Measurements from ENCODE around the gene IFT52.

The IFT52 gene

GRCh38 chr20:43681468-43681942 lies 90.8 kb downstream of the IFT52 start:
- Histone ChIP-seq H3K4me2 (ENCODE audit: low read length) (peak overlapping the region; percentile 83), H3K36me3 (ENCODE audit: control insufficient read depth, low read length) (peaks cover 81% of the 10 kb centered on the region), H3K9me2 (replicated peaks; ENCODE audit: control insufficient read depth, low read length) (no peaks in the 10 kb centered on the region), H3F3A (ENCODE audit: control insufficient read depth, insufficient read depth) (peaks cover 38% of the 10 kb centered on the region), H3K9me3 (ENCODE audit: control insufficient read depth, insufficient read depth, low read length) (no peaks in the 10 kb centered on the region), H4K20me1 (ENCODE audit: control insufficient read depth, insufficient read depth, low read depth, low read length) (peaks cover 17% of the 10 kb centered on the region), H3K79me2 (ENCODE audit: control insufficient read depth, low read length) (peaks cover 76% of the 10 kb centered on the region), H3K4me1 (ENCODE audit: control insufficient read depth, low read length) (peaks cover 62% of the 10 kb centered on the region), H3K27ac (ENCODE audit: low read depth, low read length) (peak overlapping the region; percentile 95), H3K27me3 (ENCODE audit: control insufficient read depth, low read length) (no peaks in the 10 kb centered on the region), H3K4me3 (ENCODE audit: low read length) (peak overlapping the region; percentile 67)
- TF ChIP-seq CTCF (IDR thresholded peaks at IDR 0.05; ENCODE audit: low read depth, low read length, poor library complexity, severe bottlenecking), result peak; percentile 51
- TF ChIP-seq EZH2phosphoT487 (IDR thresholded peaks at IDR 0.05; ENCODE audit: borderline replicate concordance, low read length), result no peak

GRCh38 chr20:43681991-43682410 lies 91.3 kb downstream of the IFT52 start:
- peak overlapping the region; percentile 95 for H3K27ac ChIP-seq (ENCODE audit: low read depth, low read length)
- peaks cover 14% of the 10 kb centered on the region for H4K20me1 ChIP-seq (ENCODE audit: control insufficient read depth, insufficient read depth, low read depth, low read length)
- TF ChIP-seq CTCF (IDR thresholded peaks at IDR 0.05; ENCODE audit: low read depth, low read length, poor library complexity, severe bottlenecking), result no peak
- TF ChIP-seq EZH2phosphoT487 (IDR thresholded peaks at IDR 0.05; ENCODE audit: borderline replicate concordance, low read length), result no peak
- no peaks in the 10 kb centered on the region for H3K9me3 ChIP-seq (ENCODE audit: control insufficient read depth, insufficient read depth, low read length)
- peaks cover 76% of the 10 kb centered on the region for H3K79me2 ChIP-seq (ENCODE audit: control insufficient read depth, low read length)
- H3K27me3 ChIP-seq (ENCODE audit: control insufficient read depth, low read length), result no peaks in the 10 kb centered on the region
- peaks cover 57% of the 10 kb centered on the region for H3K4me1 ChIP-seq (ENCODE audit: control insufficient read depth, low read length)
- no peaks in the 10 kb centered on the region for H3K9me2 ChIP-seq (replicated peaks; ENCODE audit: control insufficient read depth, low read length)
- peak overlapping the region; percentile 67 for H3K4me3 ChIP-seq (ENCODE audit: low read length)
- H3K36me3 ChIP-seq (ENCODE audit: control insufficient read depth, low read length), result peaks cover 81% of the 10 kb centered on the region
- peaks cover 35% of the 10 kb centered on the region for H3F3A ChIP-seq (ENCODE audit: control insufficient read depth, insufficient read depth)
- peak overlapping the region; percentile 83 for H3K4me2 ChIP-seq (ENCODE audit: low read length)

GRCh38 chr20:43682446-43682845 lies 91.7 kb downstream of the IFT52 start:
- Histone ChIP-seq H3K9me2 (replicated peaks; ENCODE audit: control insufficient read depth, low read length) (no peaks in the 10 kb centered on the region), H3K79me2 (ENCODE audit: control insufficient read depth, low read length) (peaks cover 76% of the 10 kb centered on the region), H3F3A (ENCODE audit: control insufficient read depth, insufficient read depth) (peaks cover 33% of the 10 kb centered on the region), H3K4me3 (ENCODE audit: low read length) (peak overlapping the region; percentile 67), H3K9me3 (ENCODE audit: control insufficient read depth, insufficient read depth, low read length) (no peaks in the 10 kb centered on the region), H3K27ac (ENCODE audit: low read depth, low read length) (peak overlapping the region; percentile 95), H3K4me1 (ENCODE audit: control insufficient read depth, low read length) (peaks cover 53% of the 10 kb centered on the region), H3K27me3 (ENCODE audit: control insufficient read depth, low read length) (no peaks in the 10 kb centered on the region), H3K36me3 (ENCODE audit: control insufficient read depth, low read length) (peaks cover 82% of the 10 kb centered on the region), H3K4me2 (ENCODE audit: low read length) (peak overlapping the region; percentile 83), H4K20me1 (ENCODE audit: control insufficient read depth, insufficient read depth, low read depth, low read length) (peaks cover 10% of the 10 kb centered on the region)
- no peak for TF ChIP-seq CTCF (IDR thresholded peaks at IDR 0.05; ENCODE audit: low read depth, low read length, poor library complexity, severe bottlenecking)
- TF ChIP-seq EZH2phosphoT487 (IDR thresholded peaks at IDR 0.05; ENCODE audit: borderline replicate concordance, low read length), result no peak

All from DOHH2 (cell line).